Measurements from ENCODE around the gene GNB4.

Gene GNB4

GRCh38 chr3:179373938-179374337 lies 77.3 kb downstream of the GNB4 start:
- TF ChIP-seq YY1 (IDR thresholded peaks at IDR 0.05; ENCODE audit: insufficient read depth, insufficient read length) (no peak), SUZ12 (IDR thresholded peaks at IDR 0.05; ENCODE audit: extremely low read depth, insufficient read depth, insufficient read length) (no peak), ZNF274 (IDR thresholded peaks at IDR 0.05; ENCODE audit: low read depth, low read length) (no peak)
- H3K36me3 ChIP-seq (ENCODE audit: insufficient read depth, insufficient read length, low read length) = peaks cover 62% of the 10 kb centered on the region
- no peak overlapping the region for H3K4me3 ChIP-seq (ENCODE audit: insufficient read length, low read depth)
- H3K27me3 ChIP-seq (ENCODE audit: insufficient read depth, insufficient read length) = no peaks in the 10 kb centered on the region
- DNase-seq (ENCODE audit: low read depth, low spot score) = no peak
- no peaks in the 10 kb centered on the region for H3K9me3 ChIP-seq (ENCODE audit: insufficient read depth, low read length)
- no peaks in the 10 kb centered on the region for H3K4me1 ChIP-seq (ENCODE audit: insufficient read depth, insufficient read length)
- H3K9ac ChIP-seq (ENCODE audit: insufficient read length, low read depth) = no peak overlapping the region

GRCh38 chr3:179369621-179370020 lies 81.6 kb downstream of the GNB4 start:
- TF ChIP-seq SUZ12 (IDR thresholded peaks at IDR 0.05; ENCODE audit: extremely low read depth, insufficient read depth, insufficient read length) (no peak), ZNF274 (IDR thresholded peaks at IDR 0.05; ENCODE audit: low read depth, low read length) (no peak), YY1 (IDR thresholded peaks at IDR 0.05; ENCODE audit: insufficient read depth, insufficient read length) (no peak)
- Histone ChIP-seq H3K36me3 (ENCODE audit: insufficient read depth, insufficient read length, low read length) (peaks cover 59% of the 10 kb centered on the region), H3K4me3 (ENCODE audit: insufficient read length, low read depth) (no peak overlapping the region), H3K9me3 (ENCODE audit: insufficient read depth, low read length) (no peaks in the 10 kb centered on the region), H3K4me1 (ENCODE audit: insufficient read depth, insufficient read length) (no peaks in the 10 kb centered on the region), H3K27me3 (ENCODE audit: insufficient read depth, insufficient read length) (no peaks in the 10 kb centered on the region), H3K9ac (ENCODE audit: insufficient read length, low read depth) (no peak overlapping the region)
- no peak for DNase-seq (ENCODE audit: low read depth, low spot score)

GRCh38 chr3:179363332-179363731 lies 87.9 kb downstream of the GNB4 start:
- no peak for DNase-seq (ENCODE audit: low read depth, low spot score)
- Histone ChIP-seq H3K9ac (ENCODE audit: insufficient read length, low read depth) (no peak overlapping the region), H3K36me3 (ENCODE audit: insufficient read depth, insufficient read length, low read length) (peaks cover 76% of the 10 kb centered on the region), H3K4me3 (ENCODE audit: insufficient read length, low read depth) (no peak overlapping the region), H3K9me3 (ENCODE audit: insufficient read depth, low read length) (no peaks in the 10 kb centered on the region), H3K4me1 (ENCODE audit: insufficient read depth, insufficient read length) (no peaks in the 10 kb centered on the region), H3K27me3 (ENCODE audit: insufficient read depth, insufficient read length) (no peaks in the 10 kb centered on the region)
- TF ChIP-seq ZNF274 (IDR thresholded peaks at IDR 0.05; ENCODE audit: low read depth, low read length) (no peak), SUZ12 (IDR thresholded peaks at IDR 0.05; ENCODE audit: extremely low read depth, insufficient read depth, insufficient read length) (no peak), YY1 (IDR thresholded peaks at IDR 0.05; ENCODE audit: insufficient read depth, insufficient read length) (no peak)

GRCh38 chr3:179355996-179356395 lies 95.3 kb downstream of the GNB4 start:
- DNase-seq (ENCODE audit: low read depth, low spot score) = no peak
- Histone ChIP-seq H3K27me3 (ENCODE audit: insufficient read depth, insufficient read length) (no peaks in the 10 kb centered on the region), H3K4me3 (ENCODE audit: insufficient read length, low read depth) (no peak overlapping the region), H3K9ac (ENCODE audit: insufficient read length, low read depth) (no peak overlapping the region), H3K36me3 (ENCODE audit: insufficient read depth, insufficient read length, low read length) (peaks cover 83% of the 10 kb centered on the region), H3K9me3 (ENCODE audit: insufficient read depth, low read length) (no peaks in the 10 kb centered on the region), H3K4me1 (ENCODE audit: insufficient read depth, insufficient read length) (no peaks in the 10 kb centered on the region)
- TF ChIP-seq SUZ12 (IDR thresholded peaks at IDR 0.05; ENCODE audit: extremely low read depth, insufficient read depth, insufficient read length) = no peak
- no peak for TF ChIP-seq YY1 (IDR thresholded peaks at IDR 0.05; ENCODE audit: insufficient read depth, insufficient read length)
- TF ChIP-seq ZNF274 (IDR thresholded peaks at IDR 0.05; ENCODE audit: low read depth, low read length) = no peak

- no peak for DNase-seq (ENCODE audit: low read depth, low spot score)
Observed at GRCh38 chr3:179348325-179349013, 102.8 kb downstream of the GNB4 start.

GRCh38 chr3:179347345-179348194 lies 103.7 kb downstream of the GNB4 start, which contains the start of gene MFN1:
MFN1 (plus strand) TSS chr3:179347709; CDS start chr3:179348852, 1,143 bp downstream.
- H3K9me3 ChIP-seq (ENCODE audit: insufficient read depth, low read length) = no peaks in the 10 kb centered on the region
- DNase-seq (ENCODE audit: low read depth, low spot score) = peak; percentile 95
- H3K4me1 ChIP-seq (ENCODE audit: insufficient read depth, insufficient read length) = no peaks in the 10 kb centered on the region
- peaks cover 36% of the 10 kb centered on the region for H3K36me3 ChIP-seq (ENCODE audit: insufficient read depth, insufficient read length, low read length)
- H3K4me3 ChIP-seq (ENCODE audit: insufficient read length, low read depth) = peak within 1 kb of the TSS; percentile 92
- H3K9ac ChIP-seq (ENCODE audit: insufficient read length, low read depth) = peak within 1 kb of the TSS; percentile 83
- TF ChIP-seq SUZ12 (IDR thresholded peaks at IDR 0.05; ENCODE audit: extremely low read depth, insufficient read depth, insufficient read length) (no peak), YY1 (IDR thresholded peaks at IDR 0.05; ENCODE audit: insufficient read depth, insufficient read length) (peak; percentile 95)
- no peaks in the 10 kb centered on the region for H3K27me3 ChIP-seq (ENCODE audit: insufficient read depth, insufficient read length)

More at GRCh38 chr3:179348325-179349013, 102.8 kb downstream of the GNB4 start:
- TF ChIP-seq YY1 (IDR thresholded peaks at IDR 0.05; ENCODE audit: insufficient read depth, insufficient read length) (no peak), ZNF274 (IDR thresholded peaks at IDR 0.05; ENCODE audit: low read depth, low read length) (no peak), SUZ12 (IDR thresholded peaks at IDR 0.05; ENCODE audit: extremely low read depth, insufficient read depth, insufficient read length) (no peak)
- Histone ChIP-seq H3K4me1 (ENCODE audit: insufficient read depth, insufficient read length) (no peaks in the 10 kb centered on the region), H3K36me3 (ENCODE audit: insufficient read depth, insufficient read length, low read length) (peaks cover 39% of the 10 kb centered on the region), H3K27me3 (ENCODE audit: insufficient read depth, insufficient read length) (no peaks in the 10 kb centered on the region), H3K9ac (ENCODE audit: insufficient read length, low read depth) (peak overlapping the region; percentile 83), H3K4me3 (ENCODE audit: insufficient read length, low read depth) (peak overlapping the region; percentile 92), H3K9me3 (ENCODE audit: insufficient read depth, low read length) (no peaks in the 10 kb centered on the region)
